HG03103 (cell line): ENCODE measurements around the gene GNAT2.

Source experiments
- ATAC-seq: cut with Tn5 transposase; IDR thresholded peaks from one replicate; pipeline ENCODE4 v1.9.1; 2021; ENCODE audit warnings: low read depth; ENCODE audit not compliant: unreplicated experiment

The GNAT2 gene

GRCh38 chr1:109615879-109616278, 3.5 kb downstream of the GNAT2 start:
- ATAC-seq = no peak

GRCh38 chr1:109613361-109614147, 5.9 kb downstream of the GNAT2 start:
- no peak for ATAC-seq

- no peak for ATAC-seq
Measured at GRCh38 chr1:109611308-109611990, 8.0 kb downstream of the GNAT2 start.

GRCh38 chr1:109610609-109611307, 8.7 kb downstream of the GNAT2 start:
- no peak for ATAC-seq

GRCh38 chr1:109609881-109610280, 9.5 kb downstream of the GNAT2 start:
- ATAC-seq = no peak

- ATAC-seq = no peak
Measured at GRCh38 chr1:109605381-109605780, 14.0 kb downstream of the GNAT2 start.

- no peak for ATAC-seq
Measured at GRCh38 chr1:109603229-109603628, 16.2 kb downstream of the GNAT2 start.

- ATAC-seq = no peak
Measured at GRCh38 chr1:109598655-109599054, 20.8 kb downstream of the GNAT2 start.

GRCh38 chr1:109598156-109598555, 21.3 kb downstream of the GNAT2 start:
- no peak for ATAC-seq

- no peak for ATAC-seq
Measured at GRCh38 chr1:109595531-109595930, 23.9 kb downstream of the GNAT2 start.

GRCh38 chr1:109592916-109593315, 26.5 kb downstream of the GNAT2 start:
- ATAC-seq = no peak

GRCh38 chr1:109589679-109590078, 29.7 kb downstream of the GNAT2 start:
- ATAC-seq = no peak

- no peak for ATAC-seq
Measured at GRCh38 chr1:109589177-109589576, 30.2 kb downstream of the GNAT2 start.

- no peak for ATAC-seq
Measured at GRCh38 chr1:109586055-109586454, 33.4 kb downstream of the GNAT2 start.

GRCh38 chr1:109584766-109585165, 34.6 kb downstream of the GNAT2 start:
- no peak for ATAC-seq

GRCh38 chr1:109582021-109582420, 37.4 kb downstream of the GNAT2 start:
- ATAC-seq = no peak

GRCh38 chr1:109579491-109579890, 39.9 kb downstream of the GNAT2 start:
- no peak for ATAC-seq

GRCh38 chr1:109578947-109579443, 40.4 kb downstream of the GNAT2 start:
- ATAC-seq = no peak

GRCh38 chr1:109573785-109574184, 45.6 kb downstream of the GNAT2 start:
- ATAC-seq = no peak

- no peak for ATAC-seq
Measured at GRCh38 chr1:109570414-109570813, 49.0 kb downstream of the GNAT2 start.

- no peak for ATAC-seq
Measured at GRCh38 chr1:109569323-109569722, 50.1 kb downstream of the GNAT2 start.
